Neural progenitor cell (in vitro differentiated cells): ENCODE results near the gene CERT1.

ENCODE experiments used
- EZH2 ChIP-seq: fragments of 200-600 bp; sonication (generic); IDR thresholded peaks from 2 replicates; pipeline ENCODE4 v1.6.1; 2017; ENCODE audit warnings: antibody characterized with exemption, mild to moderate bottlenecking, moderate library complexity
- TF ChIP-seq, protein P1 (sequence below): fragments of 200-600 bp; sonication (generic); IDR thresholded peaks from 2 replicates; pipeline ENCODE4 v1.5.1; 2017; ENCODE audit warnings: antibody characterized with exemption, mild to moderate bottlenecking

DNA sequence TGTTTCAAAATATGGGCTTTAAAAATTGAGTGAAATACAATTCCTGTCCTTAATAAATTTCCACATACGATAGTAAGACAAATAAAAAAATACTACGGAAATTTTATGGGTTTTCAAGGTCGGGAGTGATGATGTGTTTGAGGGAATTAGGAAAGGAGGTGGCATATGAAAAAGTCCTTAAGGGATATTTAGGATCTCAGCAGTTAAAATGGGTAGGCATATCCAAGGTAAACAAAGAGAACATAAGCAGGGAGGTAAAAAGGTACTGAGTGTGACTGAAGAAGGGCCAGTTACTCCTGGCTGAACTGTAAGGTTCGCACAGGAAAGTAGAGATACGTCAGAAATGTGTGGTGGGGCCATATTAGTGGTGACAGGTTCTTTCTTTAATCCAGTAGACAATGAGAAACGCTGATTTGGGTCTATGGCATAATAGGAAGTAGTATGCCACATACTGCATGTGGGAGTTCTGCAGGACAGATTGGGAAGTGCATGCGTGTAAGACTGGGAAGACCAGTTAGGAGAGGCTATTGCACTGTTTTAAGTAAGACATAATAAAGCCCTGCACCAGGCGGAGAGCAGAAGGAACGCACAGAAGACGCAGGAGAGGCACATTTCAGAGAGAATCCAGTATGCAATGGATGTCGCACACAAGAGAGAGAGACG is 175.3 kb downstream of the CERT1 start:
- TF ChIP-seq, protein P1, sequence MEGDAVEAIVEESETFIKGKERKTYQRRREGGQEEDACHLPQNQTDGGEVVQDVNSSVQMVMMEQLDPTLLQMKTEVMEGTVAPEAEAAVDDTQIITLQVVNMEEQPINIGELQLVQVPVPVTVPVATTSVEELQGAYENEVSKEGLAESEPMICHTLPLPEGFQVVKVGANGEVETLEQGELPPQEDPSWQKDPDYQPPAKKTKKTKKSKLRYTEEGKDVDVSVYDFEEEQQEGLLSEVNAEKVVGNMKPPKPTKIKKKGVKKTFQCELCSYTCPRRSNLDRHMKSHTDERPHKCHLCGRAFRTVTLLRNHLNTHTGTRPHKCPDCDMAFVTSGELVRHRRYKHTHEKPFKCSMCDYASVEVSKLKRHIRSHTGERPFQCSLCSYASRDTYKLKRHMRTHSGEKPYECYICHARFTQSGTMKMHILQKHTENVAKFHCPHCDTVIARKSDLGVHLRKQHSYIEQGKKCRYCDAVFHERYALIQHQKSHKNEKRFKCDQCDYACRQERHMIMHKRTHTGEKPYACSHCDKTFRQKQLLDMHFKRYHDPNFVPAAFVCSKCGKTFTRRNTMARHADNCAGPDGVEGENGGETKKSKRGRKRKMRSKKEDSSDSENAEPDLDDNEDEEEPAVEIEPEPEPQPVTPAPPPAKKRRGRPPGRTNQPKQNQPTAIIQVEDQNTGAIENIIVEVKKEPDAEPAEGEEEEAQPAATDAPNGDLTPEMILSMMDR, result peak; percentile 25
- TF ChIP-seq EZH2, result no peak
